Lower leg skin (tissue), 3 donors: Measurements from ENCODE around the gene GAREM1.

Experiments
- POLR2A ChIP-seq, 2 donors: fragments of 450-650 bp; IDR thresholded peaks; one replicate each; pipeline ENCODE4 v1.6.1; 2016 to 2017; ENCODE audit warnings: antibody characterized with exemption in 2 of 2, mild to moderate bottlenecking in 1 of 2, moderate library complexity in 1 of 2
- TF ChIP-seq, protein P1 (sequence below), 3 donors: fragments of 450-650 bp; IDR thresholded peaks; one replicate each; pipeline ENCODE4 v1.5.1; 2016; ENCODE audit warnings: antibody characterized with exemption in 3 of 3, mild to moderate bottlenecking in 3 of 3, moderate library complexity in 2 of 3

DNA sequence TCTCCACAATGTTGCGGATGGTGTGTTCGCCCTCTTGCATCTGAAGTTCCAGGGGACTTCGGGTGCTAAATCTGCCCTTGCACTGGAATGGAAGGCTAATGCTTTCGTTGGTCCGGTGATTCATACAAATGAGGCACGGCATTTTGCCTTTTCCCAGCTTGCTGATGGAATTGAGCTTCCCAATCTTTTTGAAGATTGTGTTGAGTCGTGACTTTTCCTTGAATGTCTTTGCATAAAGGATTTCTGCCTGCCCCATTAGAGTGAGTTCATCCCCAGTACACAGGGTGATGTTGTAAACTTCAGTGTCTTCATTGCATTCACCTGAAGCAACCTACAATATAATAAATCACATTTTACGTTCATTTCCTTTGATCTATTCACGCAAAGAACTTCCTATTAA, 182.8 kb downstream of the GAREM1 start:
- TF ChIP-seq, protein P1, sequence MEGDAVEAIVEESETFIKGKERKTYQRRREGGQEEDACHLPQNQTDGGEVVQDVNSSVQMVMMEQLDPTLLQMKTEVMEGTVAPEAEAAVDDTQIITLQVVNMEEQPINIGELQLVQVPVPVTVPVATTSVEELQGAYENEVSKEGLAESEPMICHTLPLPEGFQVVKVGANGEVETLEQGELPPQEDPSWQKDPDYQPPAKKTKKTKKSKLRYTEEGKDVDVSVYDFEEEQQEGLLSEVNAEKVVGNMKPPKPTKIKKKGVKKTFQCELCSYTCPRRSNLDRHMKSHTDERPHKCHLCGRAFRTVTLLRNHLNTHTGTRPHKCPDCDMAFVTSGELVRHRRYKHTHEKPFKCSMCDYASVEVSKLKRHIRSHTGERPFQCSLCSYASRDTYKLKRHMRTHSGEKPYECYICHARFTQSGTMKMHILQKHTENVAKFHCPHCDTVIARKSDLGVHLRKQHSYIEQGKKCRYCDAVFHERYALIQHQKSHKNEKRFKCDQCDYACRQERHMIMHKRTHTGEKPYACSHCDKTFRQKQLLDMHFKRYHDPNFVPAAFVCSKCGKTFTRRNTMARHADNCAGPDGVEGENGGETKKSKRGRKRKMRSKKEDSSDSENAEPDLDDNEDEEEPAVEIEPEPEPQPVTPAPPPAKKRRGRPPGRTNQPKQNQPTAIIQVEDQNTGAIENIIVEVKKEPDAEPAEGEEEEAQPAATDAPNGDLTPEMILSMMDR (IDR thresholded peaks at IDR 0.05): no peak
- TF ChIP-seq POLR2A (IDR thresholded peaks at IDR 0.05): no peak
